Activated naive CD4-positive, alpha-beta T cell treated with anti-CD3 and anti-CD28 coated beads for 36 hours (primary cell): Measurements from ENCODE around the gene BOK. TPM values are rescaled to one million over a fixed set of nuclear protein-coding genes. Genes with fewer than 3 reads are reported as not detected.

Experiments used
- CTCF ChIA-PET: fragments of 350-600 bp; sonication (Branson Sonifier 250); formaldehyde crosslinking; loops from one replicate; lab custom pipeline; 2021; ENCODE audit warnings: antibody characterized with exemption; lab: Charles Lee
- DNase-seq: peaks from one replicate; pipeline ENCODE4 v3.0.0-alpha.2; 2020
- H3K27ac Mint-ChIP-seq: one replicate; pipeline ENCODE4 v1.8.0; 2021; ENCODE audit warnings: mild to moderate bottlenecking, mixed read lengths
- H3K27me3 Mint-ChIP-seq: one replicate; pipeline ENCODE4 v1.8.0; 2021; ENCODE audit warnings: low read depth, mixed read lengths
- H3K36me3 Mint-ChIP-seq: one replicate; pipeline ENCODE4 v1.8.0; 2021; ENCODE audit warnings: low read depth, mixed read lengths
- H3K4me1 Mint-ChIP-seq: one replicate; pipeline ENCODE4 v1.8.0; 2021; ENCODE audit warnings: low read depth, mixed read lengths
- H3K4me3 Mint-ChIP-seq: one replicate; pipeline ENCODE4 v1.8.0; 2021; ENCODE audit warnings: mild to moderate bottlenecking, moderate library complexity, mixed read lengths
- H3K9me3 Mint-ChIP-seq: one replicate; pipeline ENCODE4 v1.8.0; 2021; ENCODE audit warnings: mixed read lengths
- intact Hi-C: fragments of 100-400 bp; cut with micrococcal nuclease; formaldehyde crosslinking; loops from one replicate; pipeline ENCODE4 v1.15.1; 2023
- total RNA-seq, 2 experiments: library from RNA; stranded (reverse); gene quantifications; one replicate each; pipeline ENCODE4 v1.2.3, GENCODE V29; 2021

BOK gene
- total RNA-seq, 2 experiments from 2014 or later = not detected

DNA sequence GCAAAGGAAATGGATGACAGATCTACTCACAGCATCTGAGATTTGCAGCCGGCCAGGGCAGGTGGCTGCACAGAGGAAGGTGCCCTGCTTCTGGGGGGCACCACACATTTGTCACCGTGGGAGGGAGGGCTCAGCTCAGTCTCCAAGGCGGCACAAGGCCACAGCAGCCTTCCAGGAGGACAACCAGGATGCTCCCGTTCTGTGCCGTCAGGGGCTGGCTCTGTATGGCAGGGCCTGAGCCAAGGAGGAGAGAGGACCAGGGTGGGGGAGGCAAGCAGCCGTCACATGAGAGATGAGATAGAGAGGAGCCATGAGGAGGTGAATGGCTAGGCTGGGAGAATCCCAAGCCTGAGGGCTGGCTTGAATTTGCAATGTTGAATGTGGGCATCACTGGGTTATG is 4.6 kb upstream of the BOK start:
- Mint-ChIP-seq H3K27ac (no peak overlapping the region), H3K9me3 (peaks cover 4% of the 10 kb centered on the region), H3K4me3 (no peak overlapping the region), H3K27me3 (peaks cover 37% of the 10 kb centered on the region), H3K4me1 (peaks cover 8% of the 10 kb centered on the region), H3K36me3 (no peaks in the 10 kb centered on the region)
- DNase-seq = no peak
- CTCF ChIA-PET = interaction anchor here (0.7 kb wide), 1 partner anchor 16 kb away, joined by 3 read pairs; no protein-coding TSS in a partner anchor
- intact Hi-C loops = no loop called here

- Mint-ChIP-seq H3K27ac (no peak overlapping the region), H3K4me1 (peaks cover 9% of the 10 kb centered on the region), H3K9me3 (peaks cover 4% of the 10 kb centered on the region), H3K27me3 (peaks cover 33% of the 10 kb centered on the region), H3K4me3 (no peak overlapping the region), H3K36me3 (no peaks in the 10 kb centered on the region)
- no peak for DNase-seq
- CTCF ChIA-PET = interaction anchor here (0.7 to 1.0 kb wide), 2 partner anchors 17 to 22 kb away, joined by 3 read pairs; no protein-coding TSS in a partner anchor
- intact Hi-C loops = no loop called here
Measured at GRCh38 chr2:241554610-241555322, 3.8 kb upstream of the BOK start.

- CTCF ChIA-PET = interaction anchor here (0.6 to 1.0 kb wide), 3 partner anchors 21 to 638 kb away, joined by 3 to 4 read pairs (median 3); no protein-coding TSS in a partner anchor
- Mint-ChIP-seq H3K4me3 (no peak overlapping the region), H3K27ac (no peak overlapping the region), H3K9me3 (peaks cover 4% of the 10 kb centered on the region), H3K36me3 (no peaks in the 10 kb centered on the region), H3K4me1 (peaks cover 11% of the 10 kb centered on the region), H3K27me3 (peaks cover 41% of the 10 kb centered on the region)
- no peak for DNase-seq
- intact Hi-C loops = no loop called here
Measured at GRCh38 chr2:241555711-241556110, 2.8 kb upstream of the BOK start.

- no peak overlapping the region for H3K4me3 Mint-ChIP-seq
- no peak for DNase-seq
- H3K4me1 Mint-ChIP-seq = peaks cover 11% of the 10 kb centered on the region
- no peaks in the 10 kb centered on the region for H3K36me3 Mint-ChIP-seq
- peaks cover 41% of the 10 kb centered on the region for H3K27me3 Mint-ChIP-seq
- intact Hi-C loops = no loop called here
- H3K9me3 Mint-ChIP-seq = peaks cover 4% of the 10 kb centered on the region
- no peak overlapping the region for H3K27ac Mint-ChIP-seq
- CTCF ChIA-PET = no interaction called here
Measured at GRCh38 chr2:241556746-241557145, 1.8 kb upstream of the BOK start.

DNA sequence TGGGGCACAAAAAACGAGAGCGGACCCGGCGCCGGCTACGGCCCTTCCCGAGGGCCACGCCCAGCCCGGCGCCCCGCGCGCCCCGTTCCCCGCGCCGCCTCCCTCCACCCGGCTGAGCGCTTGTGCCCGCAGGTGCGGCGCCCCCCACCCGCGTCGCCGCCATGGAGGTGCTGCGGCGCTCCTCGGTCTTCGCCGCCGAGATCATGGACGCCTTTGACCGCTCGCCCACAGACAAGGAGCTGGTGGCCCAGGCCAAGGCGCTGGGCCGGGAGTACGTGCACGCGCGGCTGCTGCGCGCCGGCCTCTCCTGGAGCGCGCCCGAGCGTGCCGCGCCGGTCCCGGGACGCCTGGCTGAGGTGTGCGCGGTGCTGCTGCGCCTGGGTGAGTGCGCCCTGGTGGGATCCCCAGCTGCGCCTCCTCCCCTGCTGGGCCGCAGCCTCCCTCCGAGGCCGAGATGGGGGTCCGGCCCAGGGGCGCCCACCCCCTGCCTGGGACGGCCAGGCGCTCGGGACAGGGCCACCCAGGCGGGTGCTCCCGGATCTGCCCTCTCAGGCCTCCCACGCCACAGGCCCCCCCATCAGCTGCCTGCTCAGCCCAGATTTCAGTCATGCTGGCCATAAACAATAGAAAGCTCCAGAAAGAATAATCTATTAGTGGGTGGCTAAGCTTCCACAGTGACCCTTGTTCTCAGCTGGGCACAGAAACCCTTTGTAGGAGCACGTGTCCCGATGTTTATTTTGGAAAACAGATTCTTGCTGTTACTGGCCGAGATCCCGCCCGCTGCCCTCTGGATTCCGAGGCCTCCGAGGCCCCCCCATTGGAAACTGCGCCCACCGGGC is 997 bp downstream of the BOK start:
- Mint-ChIP-seq H3K36me3 (no peaks in the 10 kb centered on the region), H3K4me1 (peaks cover 11% of the 10 kb centered on the region), H3K4me3 (peak overlapping the region; percentile 52), H3K9me3 (peaks cover 4% of the 10 kb centered on the region), H3K27me3 (peaks cover 30% of the 10 kb centered on the region), H3K27ac (no peak overlapping the region)
- intact Hi-C loops = no loop called here
- CTCF ChIA-PET = interaction anchor here (0.8 kb wide), 1 partner anchor 319 kb away, joined by 3 read pairs; no protein-coding TSS in a partner anchor
- no peak for DNase-seq

GRCh38 chr2:241560162-241560882 is 1.8 kb downstream of the BOK start:
- DNase-seq = no peak
- CTCF ChIA-PET = no interaction called here
- intact Hi-C loops = no loop called here
- Mint-ChIP-seq H3K27ac (no peak overlapping the region), H3K4me1 (peaks cover 11% of the 10 kb centered on the region), H3K36me3 (no peaks in the 10 kb centered on the region), H3K9me3 (peaks cover 4% of the 10 kb centered on the region), H3K4me3 (peak overlapping the region; percentile 52), H3K27me3 (peaks cover 30% of the 10 kb centered on the region)

GRCh38 chr2:241560883-241561474 is 2.4 kb downstream of the BOK start:
- H3K4me3 Mint-ChIP-seq = no peak overlapping the region
- intact Hi-C loops = no loop called here
- H3K9me3 Mint-ChIP-seq = peaks cover 4% of the 10 kb centered on the region

DNA sequence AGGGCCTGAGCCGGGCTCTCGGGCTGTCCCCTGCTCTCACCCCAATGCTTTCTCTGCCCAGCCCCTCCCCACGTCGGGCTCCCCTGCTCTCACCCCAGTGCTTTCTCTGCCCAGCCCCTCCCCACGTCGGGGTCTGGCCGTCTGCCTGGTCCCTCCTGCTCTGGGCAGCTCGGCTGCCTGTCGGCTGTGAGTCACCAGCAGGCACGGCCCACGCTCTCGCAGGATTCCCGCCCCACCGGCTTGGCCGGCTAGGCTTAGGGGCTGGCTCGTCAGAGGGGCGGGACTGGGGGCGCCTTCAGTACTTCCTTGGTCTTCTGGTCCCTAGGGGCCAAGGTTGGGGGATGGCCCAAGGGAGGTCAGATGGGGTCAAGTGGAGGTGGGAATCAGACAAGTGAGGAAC is 3.3 kb downstream of the BOK start:
- intact Hi-C loops = no loop called here
- peaks cover 25% of the 10 kb centered on the region for H3K27me3 Mint-ChIP-seq
- CTCF ChIA-PET = no interaction called here
- H3K9me3 Mint-ChIP-seq = peaks cover 2% of the 10 kb centered on the region
- H3K36me3 Mint-ChIP-seq = no peaks in the 10 kb centered on the region
- H3K4me1 Mint-ChIP-seq = peaks cover 6% of the 10 kb centered on the region
- no peak for DNase-seq
- no peak overlapping the region for H3K4me3 Mint-ChIP-seq
- H3K27ac Mint-ChIP-seq = no peak overlapping the region

More at GRCh38 chr2:241560883-241561474, 2.4 kb downstream of the BOK start:
- H3K4me1 Mint-ChIP-seq = peaks cover 6% of the 10 kb centered on the region
- CTCF ChIA-PET = no interaction called here
- no peak overlapping the region for H3K27ac Mint-ChIP-seq
- H3K36me3 Mint-ChIP-seq = no peaks in the 10 kb centered on the region
- peaks cover 28% of the 10 kb centered on the region for H3K27me3 Mint-ChIP-seq
- DNase-seq = no peak

DNA sequence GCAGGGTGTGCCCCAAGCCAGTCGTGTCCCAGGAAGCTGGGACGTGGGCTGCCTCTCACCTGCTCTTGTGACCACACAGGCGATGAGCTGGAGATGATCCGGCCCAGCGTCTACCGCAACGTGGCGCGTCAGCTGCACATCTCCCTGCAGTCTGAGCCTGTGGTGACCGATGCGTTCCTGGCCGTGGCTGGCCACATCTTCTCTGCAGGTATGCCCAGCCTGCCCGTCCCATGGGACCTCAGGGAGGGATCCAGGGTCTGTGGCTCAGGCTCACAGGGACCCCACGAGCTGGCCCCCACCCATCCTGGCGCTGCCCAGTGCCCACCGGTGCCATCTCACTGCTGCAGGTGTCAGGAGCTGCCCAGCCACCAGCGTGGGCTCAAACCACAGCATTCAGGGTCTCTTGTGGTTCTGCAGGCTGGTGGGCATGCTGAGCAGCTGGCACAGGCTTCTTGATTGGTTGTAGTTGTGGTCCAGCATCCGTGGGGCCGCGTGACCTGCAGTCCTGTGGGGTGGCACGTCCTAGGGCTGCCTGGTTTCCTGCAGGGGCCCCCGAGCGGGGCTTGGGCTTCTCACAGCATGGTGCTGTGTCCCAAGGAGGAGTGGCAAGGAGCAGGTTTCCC is 3.8 kb downstream of the BOK start:
- H3K36me3 Mint-ChIP-seq = no peaks in the 10 kb centered on the region
- intact Hi-C loops = no loop called here
- H3K4me1 Mint-ChIP-seq = peaks cover 6% of the 10 kb centered on the region
- peaks cover 22% of the 10 kb centered on the region for H3K27me3 Mint-ChIP-seq
- no peaks in the 10 kb centered on the region for H3K9me3 Mint-ChIP-seq
- no peak for DNase-seq
- H3K4me3 Mint-ChIP-seq = no peak overlapping the region
- CTCF ChIA-PET = no interaction called here
- no peak overlapping the region for H3K27ac Mint-ChIP-seq

DNA sequence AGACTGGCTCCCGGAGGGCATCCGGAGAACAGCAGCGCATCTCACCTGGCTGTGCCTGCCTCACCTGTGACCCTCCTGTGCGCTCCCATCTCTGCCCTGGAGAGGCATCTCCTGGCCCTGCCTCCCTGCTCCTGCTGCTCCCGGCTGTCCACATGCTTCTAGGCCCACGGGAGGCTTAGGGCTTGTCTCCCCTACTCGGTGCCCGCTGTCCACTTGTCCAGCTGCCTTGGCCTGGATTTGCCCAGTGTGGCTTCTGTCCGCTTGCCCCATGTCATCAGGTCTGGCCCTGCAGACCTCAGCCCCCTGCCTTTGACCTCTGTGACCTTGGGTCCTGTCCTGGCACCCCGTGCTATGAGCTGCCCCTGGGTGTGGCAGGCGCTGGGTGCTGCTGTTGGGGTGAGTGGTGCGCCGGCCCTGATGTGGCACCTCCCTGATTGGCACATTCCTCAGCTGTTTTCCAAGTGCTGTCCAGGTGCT is 4.5 kb downstream of the BOK start:
- Mint-ChIP-seq H3K4me1 (peaks cover 6% of the 10 kb centered on the region), H3K36me3 (no peaks in the 10 kb centered on the region), H3K4me3 (no peak overlapping the region), H3K27me3 (peaks cover 15% of the 10 kb centered on the region), H3K9me3 (no peaks in the 10 kb centered on the region), H3K27ac (no peak overlapping the region)
- no peak for DNase-seq
- intact Hi-C loops = no loop called here
- CTCF ChIA-PET = no interaction called here

DNA sequence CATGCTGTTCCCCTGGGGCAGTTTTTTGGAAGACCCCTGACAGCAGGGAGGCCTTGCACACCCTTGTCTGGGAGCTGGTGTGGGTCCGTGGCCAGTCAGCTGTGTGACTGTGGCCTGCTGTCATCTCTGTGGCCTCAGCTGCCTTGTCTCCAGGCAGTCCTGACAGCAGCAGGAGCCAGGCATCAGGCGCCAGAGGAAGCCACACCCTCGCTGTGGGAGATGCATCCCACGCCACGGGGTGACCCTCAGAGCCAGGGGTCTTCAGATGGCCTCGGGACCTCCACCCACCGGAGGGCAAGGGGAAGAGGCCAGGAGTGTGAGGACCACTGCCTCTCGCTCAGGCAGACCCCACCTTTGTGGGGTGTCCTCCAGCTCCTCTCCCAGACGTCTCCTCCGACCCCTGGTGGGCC is 5.0 kb downstream of the BOK start:
- no peak for DNase-seq
- H3K4me3 Mint-ChIP-seq = no peak overlapping the region
- H3K4me1 Mint-ChIP-seq = peaks cover 3% of the 10 kb centered on the region
- H3K36me3 Mint-ChIP-seq = no peaks in the 10 kb centered on the region
- peaks cover 11% of the 10 kb centered on the region for H3K27me3 Mint-ChIP-seq
- CTCF ChIA-PET = no interaction called here
- intact Hi-C loops = no loop called here
- H3K9me3 Mint-ChIP-seq = no peaks in the 10 kb centered on the region
- H3K27ac Mint-ChIP-seq = no peak overlapping the region
